GM19455 (cell line): ENCODE measurements around the gene CPM.

Source experiments
- ATAC-seq: cut with Tn5 transposase; IDR thresholded peaks from one replicate; pipeline ENCODE4 v1.9.1; 2021; ENCODE audit not compliant: unreplicated experiment

The CPM gene

GRCh38 chr12:68932961-68933893 is at the start of gene CPM:
CPM (minus strand) TSS chr12:68933171; CDS start chr12:68932837, 334 bp downstream.
- peak; percentile 98 for ATAC-seq

- ATAC-seq: no peak
Observed at GRCh38 chr12:68981516-68981915, 48.5 kb upstream of the CPM start.

GRCh38 chr12:68980476-68981212 is 47.7 kb upstream of the CPM start:
- ATAC-seq: no peak

- no peak for ATAC-seq
Observed at GRCh38 chr12:68978678-68979077, 45.7 kb upstream of the CPM start.

GRCh38 chr12:68977909-68978610 is 45.1 kb upstream of the CPM start:
- ATAC-seq: no peak

- no peak for ATAC-seq
Observed at GRCh38 chr12:68977335-68977734, 44.4 kb upstream of the CPM start.

- no peak for ATAC-seq
Observed at GRCh38 chr12:68976395-68976841, 43.4 kb upstream of the CPM start.

GRCh38 chr12:68975811-68976210 is 42.8 kb upstream of the CPM start:
- no peak for ATAC-seq

GRCh38 chr12:68972595-68972994 is 39.6 kb upstream of the CPM start:
- ATAC-seq: no peak

GRCh38 chr12:68971404-68971803 is 38.4 kb upstream of the CPM start:
- ATAC-seq: no peak

- ATAC-seq: no peak
Observed at GRCh38 chr12:68970951-68971350, 38.0 kb upstream of the CPM start.

GRCh38 chr12:68970306-68970705 is 37.3 kb upstream of the CPM start:
- no peak for ATAC-seq

- no peak for ATAC-seq
Observed at GRCh38 chr12:68967046-68967445, 34.1 kb upstream of the CPM start.

GRCh38 chr12:68963856-68964745 is 31.1 kb upstream of the CPM start:
- no peak for ATAC-seq

GRCh38 chr12:68962877-68963855 is 30.2 kb upstream of the CPM start:
- no peak for ATAC-seq

GRCh38 chr12:68959891-68960464 is 27.0 kb upstream of the CPM start:
- ATAC-seq: no peak

GRCh38 chr12:68959143-68959858 is 26.3 kb upstream of the CPM start:
- no peak for ATAC-seq

GRCh38 chr12:68958322-68958721 is 25.4 kb upstream of the CPM start:
- ATAC-seq: no peak
